Measurements from ENCODE around the gene CFHR1. TPM values are rescaled to one million over a fixed set of nuclear protein-coding genes. Genes with fewer than 3 reads are reported as not detected.

The CFHR1 gene
- not detected in 2 replicates for total RNA-seq

GRCh38 chr1:196819531-196819930, at the start of gene CFHR1:
Gene CFHR1 (plus strand): TSS chr1:196819731. CDS start chr1:196819845, 114 bp downstream.

GRCh38 chr1:196774603-196775002, 44.9 kb upstream of the CFHR1 start, which contains the start of gene CFHR3:
Gene CFHR3 (plus strand): TSS chr1:196774840. CDS start chr1:196774887, 47 bp downstream.

Other genes starting within 250 kb of the CFHR1 start
- gene KCNT2, start 211.3 kb upstream of the CFHR1 start, total RNA-seq: 0.57 and 0.66 TPM in 2 replicates
- gene CFH, start 167.7 kb upstream of the CFHR1 start, total RNA-seq: 48.2 and 61.8 TPM in 2 replicates
- not detected in 2 replicates for gene CFHR3, start 44.9 kb upstream of the CFHR1 start, total RNA-seq
- not detected in 2 replicates for gene CFHR4, start 68.3 kb downstream of the CFHR1 start, total RNA-seq
- not detected in 2 replicates for gene CFHR2, start 124.0 kb downstream of the CFHR1 start, total RNA-seq
- not detected in 2 replicates for gene CFHR5, start 157.8 kb downstream of the CFHR1 start, total RNA-seq
- 0.40 TPM in 1 of 2 replicates, not detected in the other for gene F13B, start 247.5 kb downstream of the CFHR1 start, total RNA-seq

Data from thoracic aorta endothelial cell (primary cell).